ENCODE data around the gene MACROD2. TPM values are rescaled to one million over a fixed set of nuclear protein-coding genes. Genes with fewer than 3 reads are reported as not detected.

The MACROD2 gene
- total and polyA plus RNA-seq, 4 donors = 0.66 to 10.5 (median 3.3) TPM

- TF ChIP-seq REST (IDR thresholded peaks at IDR 0.05) (peak; percentile 69), JUND (IDR thresholded peaks at IDR 0.05) (peak in 1 of 2 donors; percentile 67)
Observed at GRCh38 chr20:14717134-14717999, 722.1 kb downstream of the MACROD2 start (continued).

GRCh38 chr20:14720251-14720650 lies 724.9 kb downstream of the MACROD2 start:
- DNase-seq (ENCODE audit: low spot score) = no peak
- H3K36me3 ChIP-seq (ENCODE audit: control insufficient read depth in 4 of 4, insufficient read depth in 3 of 4, low read depth in 1 of 4, low read length in 3 of 4) = peaks cover 0 to 2% (median 0%) of the 10 kb centered on the region in 4 donors
- WGBS = 79% methylated on average over 4 of the region's 4 CpGs
- no peak overlapping the region for H3K9ac ChIP-seq (ENCODE audit: low read depth in 1 of 2, low read length in 2 of 2)
- H3K27me3 ChIP-seq (ENCODE audit: control insufficient read depth in 4 of 4, insufficient read depth in 4 of 4, low read length in 3 of 4) = no peaks in the 10 kb centered on the region
- no peak overlapping the region for H3K4me3 ChIP-seq (ENCODE audit: low read depth in 1 of 3, low read length in 3 of 3)
- peaks cover 0 to 10% (median 3%) of the 10 kb centered on the region in 4 donors for H3K4me1 ChIP-seq (ENCODE audit: control insufficient read depth in 4 of 4, insufficient read depth in 4 of 4, low read length in 3 of 4)
- no peaks in the 10 kb centered on the region for H3K9me3 ChIP-seq (ENCODE audit: control insufficient read depth in 4 of 4, low read length in 3 of 4)
- no peak overlapping the region for H3K27ac ChIP-seq (ENCODE audit: low read depth in 1 of 2, low read length in 2 of 2)
- TF ChIP-seq NR2F2 (IDR thresholded peaks at IDR 0.05) (no peak), RXRA (IDR thresholded peaks at IDR 0.05) (no peak), ZBTB33 (IDR thresholded peaks at IDR 0.05) (no peak), SP1 (IDR thresholded peaks at IDR 0.05) (no peak), YY1 (IDR thresholded peaks at IDR 0.05) (no peak), ATF3 (IDR thresholded peaks at IDR 0.05) (no peak), JUND (IDR thresholded peaks at IDR 0.05) (no peak), FOXA1 (IDR thresholded peaks at IDR 0.05) (no peak), HNF4A (conservative IDR thresholded peaks at IDR 0.05) (no peak), HNF4G (IDR thresholded peaks at IDR 0.05) (no peak), RAD21 (IDR thresholded peaks at IDR 0.05) (no peak), EGR1 (IDR thresholded peaks at IDR 0.05; ENCODE audit: low read depth in 2 of 2) (no peak), FOXA2 (IDR thresholded peaks at IDR 0.05) (no peak)

GRCh38 chr20:14721926-14722452 lies 726.7 kb downstream of the MACROD2 start:
- Histone ChIP-seq H3K9ac (ENCODE audit: low read depth in 1 of 2, low read length in 2 of 2) (no peak overlapping the region), H3K36me3 (ENCODE audit: control insufficient read depth in 4 of 4, insufficient read depth in 3 of 4, low read depth in 1 of 4, low read length in 3 of 4) (peaks cover 0 to 2% (median 0%) of the 10 kb centered on the region in 4 donors), H3K4me1 (ENCODE audit: control insufficient read depth in 4 of 4, insufficient read depth in 4 of 4, low read length in 3 of 4) (peaks cover 0 to 7% (median 1%) of the 10 kb centered on the region in 4 donors), H3K9me3 (ENCODE audit: control insufficient read depth in 4 of 4, low read length in 3 of 4) (no peaks in the 10 kb centered on the region), H3K4me3 (ENCODE audit: low read depth in 1 of 3, low read length in 3 of 3) (no peak overlapping the region), H3K27me3 (ENCODE audit: control insufficient read depth in 4 of 4, insufficient read depth in 4 of 4, low read length in 3 of 4) (no peaks in the 10 kb centered on the region), H3K27ac (ENCODE audit: low read depth in 1 of 2, low read length in 2 of 2) (no peak overlapping the region)
- no peak for TF ChIP-seq RXRA (IDR thresholded peaks at IDR 0.05)
- no peak for TF ChIP-seq YY1 (IDR thresholded peaks at IDR 0.05)
- TF ChIP-seq GABPA (IDR thresholded peaks at IDR 0.05 in 1 of 2, conservative IDR thresholded peaks at IDR 0.05 in 1 of 2) = no peak
- no peak for TF ChIP-seq TAF1 (conservative IDR thresholded peaks at IDR 0.05)
- TF ChIP-seq SP1 (IDR thresholded peaks at IDR 0.05) = no peak
- no peak for TF ChIP-seq ZBTB33 (IDR thresholded peaks at IDR 0.05)
- TF ChIP-seq RAD21 (IDR thresholded peaks at IDR 0.05) = no peak
- TF ChIP-seq MAX (IDR thresholded peaks at IDR 0.05) = no peak
- no peak for TF ChIP-seq FOXA1 (IDR thresholded peaks at IDR 0.05)
- no peak for TF ChIP-seq ATF3 (IDR thresholded peaks at IDR 0.05)
- no peak for TF ChIP-seq HNF4A (conservative IDR thresholded peaks at IDR 0.05)
- TF ChIP-seq NR2F2 (IDR thresholded peaks at IDR 0.05) = no peak
- no peak for DNase-seq (ENCODE audit: low spot score)
- WGBS = 94% methylated on average over 1 of the region's 1 CpG

Measured in liver (tissue), 9 donors.